ENCODE data around the gene PREP. TPM values are rescaled to one million over a fixed set of nuclear protein-coding genes. Genes with fewer than 3 reads are reported as not detected.
A peak's percentile ranks its signal among the peaks of the same experiment; 100 is the strongest.

The PREP gene
- total RNA-seq, 1 experiment from 2014 or later, result 69.9 TPM

DNA sequence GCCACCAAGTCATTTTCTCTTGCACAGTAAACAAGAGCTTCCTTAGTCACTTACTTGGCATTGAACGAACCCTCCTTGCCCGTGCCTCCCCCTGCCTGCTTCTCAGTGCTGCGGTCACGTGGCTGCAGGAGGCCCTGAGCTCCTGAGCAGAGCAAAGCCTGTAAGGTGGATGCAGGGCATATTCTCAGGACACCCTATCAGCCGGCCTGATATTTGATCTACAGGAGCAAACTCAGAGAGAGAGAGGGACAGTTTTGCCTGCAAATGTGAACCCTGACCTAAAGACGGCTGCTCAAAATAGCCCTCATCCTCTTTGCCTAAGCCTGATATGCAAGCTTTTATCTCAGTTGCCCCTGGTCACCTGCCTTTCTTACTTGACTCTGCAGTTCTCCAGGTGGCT, 130.1 kb downstream of the PREP start:
- Histone ChIP-seq H3K36me3 (ENCODE audit: control insufficient read depth, insufficient read depth, low read length) (no peaks in the 10 kb centered on the region; the same call in 1 of the 2 replicates), H3K4me1 (peaks cover 15% of the 10 kb centered on the region), H3K27me3 (replicated peaks; ENCODE audit: control insufficient read depth, insufficient read depth, low read length) (no peaks in the 10 kb centered on the region), H3K4me3 (ENCODE audit: low read depth, low read length) (no peak overlapping the region), H3K9me3 (no peaks in the 10 kb centered on the region)
- Mint-ChIP-seq H3K27me3 (ENCODE audit: insufficient read depth, unreplicated experiment) (no peaks in the 10 kb centered on the region), H3K4me3 (ENCODE audit: unreplicated experiment) (no peak overlapping the region), H3K36me3 (ENCODE audit: insufficient read depth, unreplicated experiment) (peaks cover 26% of the 10 kb centered on the region), H3K27ac (ENCODE audit: unreplicated experiment) (no peak overlapping the region), H3K9me3 (ENCODE audit: unreplicated experiment) (no peaks in the 10 kb centered on the region), H3K4me1 (ENCODE audit: low read depth, unreplicated experiment) (peaks cover 16% of the 10 kb centered on the region)
- intact Hi-C loops (cut with micrococcal nuclease; ENCODE audit: unreplicated experiment), result loop anchor here (5.0 kb wide), 2 partner anchors 135 to 185 kb away; a partner anchor contains a TSS
- POLR2A ChIA-PET, result no interaction called here
- CTCF ChIA-PET, result interaction anchor here (1.6 kb wide), 1 partner anchor 185 kb away, joined by 4 read pairs; no protein-coding TSS in a partner anchor
- no peak for TF ChIP-seq CTCF (IDR thresholded peaks at IDR 0.05; ENCODE audit: insufficient read depth in 1 of 2, low read depth in 1 of 2, low read length in 1 of 2, severe bottlenecking in 1 of 2, unreplicated experiment in 1 of 2)
- BruUV-seq (replicated peaks), result no TSS peak
- DNase-seq, result peak; percentile 57 to 70

DNA sequence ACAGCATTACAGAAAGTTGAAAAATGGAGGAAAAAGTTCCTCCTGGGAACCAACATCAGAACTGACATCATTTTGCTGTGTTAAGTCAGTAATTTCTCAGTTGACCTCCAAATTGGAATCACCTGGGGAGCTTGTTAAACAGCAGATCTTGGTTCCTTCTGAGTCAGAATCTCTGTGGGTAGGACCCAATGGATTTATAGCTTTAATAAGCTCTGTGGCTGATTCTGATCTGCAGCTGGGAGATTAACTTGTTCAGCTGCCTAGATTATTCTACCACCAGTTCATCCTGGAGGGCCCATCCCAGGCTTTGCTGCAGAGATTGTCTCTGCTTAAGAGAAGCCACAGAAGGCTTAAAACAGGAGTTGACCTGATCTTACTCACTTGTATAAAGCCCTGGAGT, 132.4 kb downstream of the PREP start:
- ChIA-PET POLR2A (interaction anchor here (0.7 kb wide), 1 partner anchor 15 kb away, joined by 3 read pairs; no protein-coding TSS in a partner anchor), CTCF (no interaction called here)
- Mint-ChIP-seq H3K4me3 (ENCODE audit: unreplicated experiment) (no peak overlapping the region), H3K36me3 (ENCODE audit: insufficient read depth, unreplicated experiment) (peaks cover 7% of the 10 kb centered on the region), H3K27me3 (ENCODE audit: insufficient read depth, unreplicated experiment) (no peaks in the 10 kb centered on the region), H3K27ac (ENCODE audit: unreplicated experiment) (no peak overlapping the region), H3K9me3 (ENCODE audit: unreplicated experiment) (peaks cover 8% of the 10 kb centered on the region), H3K4me1 (ENCODE audit: low read depth, unreplicated experiment) (peaks cover 16% of the 10 kb centered on the region)
- H3K4me3 ChIP-seq (ENCODE audit: low read depth, low read length), result no peak overlapping the region
- H3K36me3 ChIP-seq (ENCODE audit: control insufficient read depth, insufficient read depth, low read length), result no peaks in the 10 kb centered on the region
- no peaks in the 10 kb centered on the region for H3K9me3 ChIP-seq
- BruUV-seq (replicated peaks), result no TSS peak
- intact Hi-C loops (cut with micrococcal nuclease; ENCODE audit: unreplicated experiment), result loop anchor here (5.0 kb wide), 2 partner anchors 133 to 183 kb away; a partner anchor contains a TSS
- H3K27me3 ChIP-seq (replicated peaks; ENCODE audit: control insufficient read depth, insufficient read depth, low read length), result no peaks in the 10 kb centered on the region
- H3K4me1 ChIP-seq, result peaks cover 15% of the 10 kb centered on the region
- no peak for DNase-seq
- TF ChIP-seq CTCF (IDR thresholded peaks at IDR 0.05; ENCODE audit: insufficient read depth in 1 of 2, low read depth in 1 of 2, low read length in 1 of 2, severe bottlenecking in 1 of 2, unreplicated experiment in 1 of 2), result no peak

DNA sequence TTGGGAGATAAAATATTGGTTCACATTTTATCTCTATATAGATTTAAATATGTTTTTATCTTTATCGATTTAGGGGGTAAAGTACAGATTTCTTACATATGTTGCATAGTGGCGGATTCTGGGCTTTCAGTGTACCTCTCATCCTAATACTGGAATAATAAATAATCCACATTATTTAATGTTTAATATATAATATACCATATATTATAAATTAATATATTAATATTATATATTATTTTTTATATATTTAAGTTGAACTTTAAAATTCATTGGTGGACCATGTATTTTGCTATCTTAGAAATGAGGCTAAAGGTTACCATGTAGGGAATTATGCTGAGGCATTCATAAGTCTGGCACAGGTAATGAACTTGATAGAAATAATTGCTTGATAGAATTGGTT, 133.5 kb downstream of the PREP start:
- POLR2A ChIA-PET, result no interaction called here
- Histone ChIP-seq H3K4me3 (ENCODE audit: low read depth, low read length) (no peak overlapping the region), H3K36me3 (ENCODE audit: control insufficient read depth, insufficient read depth, low read length) (no peaks in the 10 kb centered on the region), H3K4me1 (peaks cover 15% of the 10 kb centered on the region), H3K9me3 (no peaks in the 10 kb centered on the region), H3K27me3 (replicated peaks; ENCODE audit: control insufficient read depth, insufficient read depth, low read length) (no peaks in the 10 kb centered on the region)
- H3K36me3 Mint-ChIP-seq (ENCODE audit: insufficient read depth, unreplicated experiment), result peaks cover 9% of the 10 kb centered on the region
- no peak for DNase-seq
- no peak overlapping the region for H3K27ac Mint-ChIP-seq (ENCODE audit: unreplicated experiment)
- no peak overlapping the region for H3K4me3 Mint-ChIP-seq (ENCODE audit: unreplicated experiment)
- intact Hi-C loops (cut with micrococcal nuclease; ENCODE audit: unreplicated experiment), result no loop called here
- no TSS peak for BruUV-seq (replicated peaks)
- CTCF ChIA-PET, result no interaction called here
- no peaks in the 10 kb centered on the region for H3K27me3 Mint-ChIP-seq (ENCODE audit: insufficient read depth, unreplicated experiment)
- no peak for TF ChIP-seq CTCF (IDR thresholded peaks at IDR 0.05; ENCODE audit: insufficient read depth in 1 of 2, low read depth in 1 of 2, low read length in 1 of 2, severe bottlenecking in 1 of 2, unreplicated experiment in 1 of 2)
- H3K9me3 Mint-ChIP-seq (ENCODE audit: unreplicated experiment), result peaks cover 8% of the 10 kb centered on the region
- H3K4me1 Mint-ChIP-seq (ENCODE audit: low read depth, unreplicated experiment), result peaks cover 16% of the 10 kb centered on the region
